Activated CD4-positive, alpha-beta T cell treated with anti-CD3 and anti-CD28 coated beads, Interleukin-2, amount 50 U/mL, for 1 hour (primary cell): ENCODE measurements around the gene SAPCD1.

ENCODE experiments used
- DNase-seq: peaks from one replicate; pipeline ENCODE4 v3.0.0-alpha.2; 2020

The SAPCD1 gene

GRCh38 chr6:31758281-31758680, 4.2 kb upstream of the SAPCD1 start:
- DNase-seq = no peak

GRCh38 chr6:31760790-31761189, 1.7 kb upstream of the SAPCD1 start:
- no peak for DNase-seq

- DNase-seq = no peak
Observed at GRCh38 chr6:31761343-31761742, 1.1 kb upstream of the SAPCD1 start.

GRCh38 chr6:31762878-31763618, 592 bp downstream of the SAPCD1 start:
- no peak for DNase-seq

- no peak for DNase-seq
Observed at GRCh38 chr6:31763619-31763940, 1.1 kb downstream of the SAPCD1 start.

GRCh38 chr6:31764198-31764597, 1.7 kb downstream of the SAPCD1 start:
- no peak for DNase-seq

GRCh38 chr6:31765559-31765909, 3.1 kb downstream of the SAPCD1 start:
- DNase-seq = no peak

GRCh38 chr6:31765910-31766794, 3.7 kb downstream of the SAPCD1 start:
- DNase-seq = no peak

- DNase-seq = no peak
Observed at GRCh38 chr6:31767096-31767645, 4.7 kb downstream of the SAPCD1 start.

- DNase-seq = no peak
Observed at GRCh38 chr6:31768363-31769257, 6.2 kb downstream of the SAPCD1 start.

GRCh38 chr6:31769684-31770371, 7.4 kb downstream of the SAPCD1 start:
- peak; percentile 81 for DNase-seq

GRCh38 chr6:31770860-31771259, 8.4 kb downstream of the SAPCD1 start:
- no peak for DNase-seq

- DNase-seq = no peak
Observed at GRCh38 chr6:31771992-31772358, 9.5 kb downstream of the SAPCD1 start.

- DNase-seq = no peak
Observed at GRCh38 chr6:31775184-31775583, 12.7 kb downstream of the SAPCD1 start.

GRCh38 chr6:31775633-31776484, 13.4 kb downstream of the SAPCD1 start:
- no peak for DNase-seq

- no peak for DNase-seq
Observed at GRCh38 chr6:31776485-31776988, 14.1 kb downstream of the SAPCD1 start.

GRCh38 chr6:31776989-31777666, 14.7 kb downstream of the SAPCD1 start, which contains the start of gene VWA7:
TSS of gene VWA7 (minus strand) at chr6:31777328. CDS start at chr6:31776779, 549 bp downstream.
- peak; percentile 60 for DNase-seq

GRCh38 chr6:31777667-31778050, 15.2 kb downstream of the SAPCD1 start:
- no peak for DNase-seq

GRCh38 chr6:31778193-31778592, 15.7 kb downstream of the SAPCD1 start:
- no peak for DNase-seq
